Activated CD4-positive, CD25-positive, alpha-beta regulatory T cell (primary cell): ENCODE data around the gene PDGFA.

Experiments
- DNase-seq, 4 experiments: peaks; one replicate each; lab custom pipeline; 2025; lab: John Stamatoyannopoulos, UW

The PDGFA gene

DNA sequence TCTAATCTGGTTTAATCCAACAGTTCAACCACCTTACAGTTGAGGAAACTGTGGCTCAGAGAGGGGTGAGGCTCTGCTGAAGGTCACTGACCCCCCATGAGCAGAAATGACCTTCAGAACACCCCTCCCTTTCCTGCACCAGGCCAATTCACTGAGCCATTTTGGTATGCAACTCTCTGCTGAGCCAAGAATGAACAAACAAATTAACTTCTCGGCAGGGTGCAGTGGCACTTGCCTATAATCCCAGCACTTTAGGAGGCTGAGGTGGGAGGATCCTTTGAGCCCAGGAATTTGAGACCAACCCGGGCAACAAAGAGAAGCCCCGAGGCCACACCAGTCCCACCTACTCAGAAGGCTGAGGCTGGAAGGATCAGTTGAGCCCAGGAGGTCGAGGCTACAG, 29.8 kb downstream of the PDGFA start:
- DNase-seq: no peak

- no peak for DNase-seq
Measured at GRCh38 chr7:486216-486743, 33.4 kb downstream of the PDGFA start.

DNA sequence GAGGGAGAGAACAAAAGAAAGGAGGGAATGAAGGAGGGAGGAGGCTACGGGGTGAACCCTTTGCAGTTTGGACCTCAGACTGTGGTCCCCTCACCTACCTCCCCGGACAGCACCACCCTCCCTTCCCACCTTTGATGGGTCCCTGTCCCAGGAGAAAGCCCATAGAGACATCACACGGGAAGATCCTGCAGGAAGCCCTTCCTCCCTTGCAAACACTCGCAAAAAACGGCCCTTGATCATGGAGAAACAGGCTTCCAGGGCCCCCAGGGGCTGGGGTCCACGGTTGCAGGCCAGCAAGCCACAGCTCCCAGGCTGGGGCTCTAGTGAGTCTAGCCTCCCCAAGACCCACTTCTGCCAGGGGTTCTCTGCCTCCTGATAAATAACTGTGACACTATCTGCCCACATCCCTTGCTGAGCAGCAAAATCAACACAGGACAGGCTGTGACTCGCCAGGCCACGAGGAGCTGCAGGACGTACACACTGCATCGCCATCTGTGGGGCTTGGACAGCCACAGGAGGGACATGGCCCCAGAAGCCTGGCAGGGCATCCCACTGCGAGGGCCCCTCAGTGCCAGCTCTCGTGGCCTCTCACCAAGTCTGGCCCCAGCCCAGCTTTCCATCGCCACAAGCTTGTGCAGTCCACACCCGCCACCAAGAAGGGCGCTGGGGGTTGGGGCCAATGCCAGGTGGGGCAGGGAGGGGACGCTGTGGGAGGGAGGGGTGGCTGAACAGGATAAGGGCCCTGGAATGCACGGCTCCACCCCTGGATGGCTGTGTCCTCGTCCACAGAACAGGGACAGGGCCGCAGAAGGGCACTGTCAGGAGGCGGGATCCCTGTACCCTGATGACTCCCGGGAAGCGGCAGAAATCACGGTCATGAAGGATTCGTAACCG, 34.2 kb downstream of the PDGFA start:
- no peak for DNase-seq

GRCh38 chr7:484356-485101, 35.1 kb downstream of the PDGFA start:
- no peak for DNase-seq

GRCh38 chr7:483656-484355, 35.8 kb downstream of the PDGFA start:
- no peak for DNase-seq

- DNase-seq: no peak
Measured at GRCh38 chr7:482521-483083, 37.0 kb downstream of the PDGFA start.

GRCh38 chr7:481219-481930, 38.3 kb downstream of the PDGFA start:
- no peak for DNase-seq

DNA sequence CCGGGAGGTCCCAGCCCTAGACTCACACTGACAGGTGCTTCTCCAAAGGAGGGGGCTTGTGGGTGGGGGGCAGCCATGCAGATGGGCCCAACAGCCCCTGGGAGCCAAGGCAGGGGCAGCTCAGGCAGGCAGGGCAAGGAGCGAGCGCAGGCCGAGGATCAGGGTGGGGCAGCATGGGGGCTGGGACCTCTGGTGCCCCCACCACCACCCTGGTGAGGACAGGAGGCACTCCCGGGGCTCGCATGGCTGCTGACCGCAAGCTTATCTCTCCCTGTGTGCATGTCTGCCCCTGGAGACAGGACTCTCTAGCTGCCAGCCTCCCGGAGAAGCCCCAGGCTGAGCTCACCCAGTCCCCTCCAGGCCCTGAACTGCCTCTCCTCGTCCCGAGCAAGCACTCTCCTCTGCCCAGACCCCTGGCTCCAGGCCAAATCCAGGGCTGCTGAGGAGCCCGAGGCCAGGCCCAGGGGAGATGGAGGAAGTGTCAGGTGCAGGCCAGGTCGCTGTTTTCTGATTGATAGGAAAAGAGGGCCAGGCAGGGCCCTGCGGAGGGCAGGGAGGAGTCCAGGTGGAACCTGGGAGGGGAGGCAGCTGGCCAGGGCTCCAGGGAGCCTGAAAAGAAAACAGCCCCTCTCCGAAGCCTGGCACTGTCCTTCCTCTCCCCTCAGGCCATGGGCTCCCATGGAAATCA, 39.0 kb downstream of the PDGFA start:
- no peak for DNase-seq

GRCh38 chr7:479948-480499, 39.6 kb downstream of the PDGFA start:
- DNase-seq: no peak

DNA sequence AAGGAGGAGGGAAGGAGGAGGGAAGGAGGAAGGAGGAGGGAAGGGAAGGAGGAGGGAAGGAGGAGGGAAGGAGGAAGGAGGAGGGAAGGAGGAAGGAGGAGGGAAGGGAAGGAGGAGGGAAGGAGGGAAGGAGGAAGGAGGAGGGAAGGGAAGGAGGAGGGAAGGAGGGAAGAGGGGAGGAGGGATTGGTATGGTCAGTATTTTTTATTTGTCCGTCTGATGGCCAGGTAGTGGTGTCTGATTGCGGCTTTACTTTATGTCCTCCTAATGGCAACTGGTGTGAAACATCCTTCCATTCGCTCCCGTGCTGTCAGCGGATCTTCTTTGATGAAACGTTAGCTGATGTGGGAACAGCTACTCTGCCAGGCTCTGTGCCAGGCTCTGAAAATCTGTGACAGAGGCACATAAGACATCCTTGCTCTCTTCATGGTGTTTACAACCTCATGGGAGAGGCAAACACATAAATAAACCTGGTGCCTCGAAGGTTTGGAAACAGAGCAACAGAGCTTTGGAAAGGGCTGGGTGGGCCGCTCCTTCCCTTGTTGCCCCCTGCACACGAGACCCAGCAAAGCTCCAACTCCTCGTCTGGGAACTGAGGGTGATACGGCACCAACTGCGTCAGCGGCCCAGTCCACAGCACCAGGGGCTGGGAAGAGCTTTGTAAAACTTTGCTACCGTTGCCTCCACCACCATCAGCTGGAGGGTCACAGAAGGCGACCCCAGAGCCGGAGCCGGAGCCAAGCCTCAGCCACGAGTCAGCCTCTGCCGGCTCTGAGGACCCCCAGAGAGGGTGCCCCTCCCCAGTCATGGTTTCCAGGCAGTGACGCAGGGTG, 40.3 kb downstream of the PDGFA start:
- DNase-seq: no peak

DNA sequence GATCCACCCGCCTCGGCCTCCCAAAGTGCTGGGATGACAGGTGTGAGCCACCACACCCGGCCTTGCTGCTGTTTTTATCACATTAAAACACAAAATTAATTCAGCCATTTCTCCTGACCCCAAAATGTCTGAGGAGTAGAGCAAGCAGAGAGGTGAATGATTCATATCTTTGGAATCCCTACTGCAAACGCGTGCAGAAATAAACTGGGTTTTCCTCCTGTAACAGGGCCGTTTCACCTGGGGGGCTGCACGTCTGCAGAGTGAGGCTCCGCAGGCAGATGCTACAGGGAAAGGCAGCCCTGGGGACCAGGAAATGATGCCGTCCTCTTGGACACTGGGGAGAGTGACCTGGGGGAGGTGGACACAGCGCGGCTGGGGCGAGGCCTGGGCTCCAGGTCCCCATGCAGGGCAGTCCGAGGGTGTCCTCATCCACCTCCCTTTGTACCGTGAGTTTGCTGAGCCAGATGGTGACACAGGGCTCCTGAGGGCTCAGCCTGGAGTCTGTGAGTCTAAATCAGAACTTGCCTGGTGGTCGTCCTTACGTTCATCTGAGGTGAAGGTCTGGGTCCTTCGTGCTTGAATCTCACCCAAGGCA, 41.9 kb downstream of the PDGFA start:
- no peak for DNase-seq

DNA sequence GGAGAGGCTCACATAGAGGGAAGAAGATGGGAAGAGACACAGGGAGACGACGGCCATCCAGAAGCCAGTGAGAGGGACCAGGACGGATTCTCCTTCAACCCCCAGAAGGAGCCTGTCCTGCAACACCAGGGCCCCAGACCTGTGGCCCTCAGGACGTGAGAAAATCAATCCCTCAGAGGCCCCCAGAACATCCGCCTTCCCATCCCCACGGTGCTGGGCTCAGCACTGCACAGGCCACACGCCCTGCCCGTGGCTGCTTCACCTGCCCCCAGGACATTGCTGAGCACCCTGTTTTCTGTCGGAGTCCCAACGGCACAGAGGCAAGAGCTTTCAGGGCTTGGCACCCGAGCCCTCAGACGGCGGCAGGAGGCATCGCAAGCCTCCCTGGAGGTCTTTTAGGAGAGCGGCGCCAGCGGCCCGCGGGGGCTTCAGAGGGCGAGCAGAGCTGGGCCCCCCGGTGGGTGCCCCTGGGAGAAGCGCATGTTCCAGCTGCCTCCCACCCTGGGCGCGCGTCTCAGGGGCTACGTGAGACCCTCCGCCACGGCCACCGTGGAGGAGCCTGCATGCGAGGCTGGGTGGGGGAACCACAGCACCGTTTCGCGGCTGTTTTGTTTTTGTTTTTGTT, 42.8 kb downstream of the PDGFA start:
- DNase-seq: no peak

- DNase-seq: no peak
Measured at GRCh38 chr7:475951-476441, 43.6 kb downstream of the PDGFA start.

- DNase-seq: no peak
Measured at GRCh38 chr7:475425-475728, 44.3 kb downstream of the PDGFA start.

- no peak for DNase-seq
Measured at GRCh38 chr7:474605-475424, 44.8 kb downstream of the PDGFA start.

GRCh38 chr7:473870-474604, 45.6 kb downstream of the PDGFA start:
- no peak for DNase-seq

GRCh38 chr7:473211-473734, 46.4 kb downstream of the PDGFA start:
- no peak for DNase-seq
